Lower leg skin (tissue), 4 donors: ENCODE measurements around the gene APBA2. TPM values are rescaled to one million over a fixed set of nuclear protein-coding genes. Genes with fewer than 3 reads are reported as not detected.

Experiments used
- DNase-seq, 2 donors: peaks; one replicate each; pipeline ENCODE4 v3.0.0-alpha.2; 2019; ENCODE audit warnings: low spot score in 2 of 2
- H3K4me3 ChIP-seq: fragments of 200-600 bp; sonication (generic); 2 replicates; pipeline ENCODE4 v1.5.1; 2017; ENCODE audit warnings: mild to moderate bottlenecking, low read depth; ENCODE audit not compliant: poor library complexity, severe bottlenecking
- POLR2A ChIP-seq, 2 donors: fragments of 450-650 bp; IDR thresholded peaks; one replicate each; pipeline ENCODE4 v1.6.1; 2016 to 2017; ENCODE audit warnings: antibody characterized with exemption in 2 of 2, mild to moderate bottlenecking in 1 of 2, moderate library complexity in 1 of 2
- WGBS, 2 donors: methylation state at CpG; one replicate each; pipeline ENCODE4 v1.1.5; 2018; 5-methylcytosine and 5-hydroxymethylcytosine counted together
- intact Hi-C: fragments of 100-400 bp; cut with DNase I; formaldehyde crosslinking; loops from one replicate; pipeline ENCODE4 v1.15.0; 2023; ENCODE audit warnings: low total_unique reads
- total RNA-seq, 4 donors: library from RNA; depleted of rRNA; stranded (reverse); fragments of >200 nt; gene quantifications; one replicate each; pipeline ENCODE4 v1.1.0, GENCODE V29; 2016
- TF ChIP-seq, protein P1 (sequence below), 3 donors: fragments of 450-650 bp; IDR thresholded peaks; one replicate each; pipeline ENCODE4 v1.5.1; 2016; ENCODE audit warnings: antibody characterized with exemption in 3 of 3, mild to moderate bottlenecking in 3 of 3, moderate library complexity in 2 of 3

APBA2 gene
- total RNA-seq, 4 donors from 2014 or later: 0.80 to 1.9 (median 1.6) TPM

GRCh38 chr15:28955160-28955992 lies 69.6 kb downstream of the APBA2 start:
- H3K4me3 ChIP-seq: no peak overlapping the region
- intact Hi-C loops: no loop called here
- 66 to 78% methylated on average over 5 to 8 of the region's 8 CpGs for WGBS, 2 donors
- TF ChIP-seq, protein P1, sequence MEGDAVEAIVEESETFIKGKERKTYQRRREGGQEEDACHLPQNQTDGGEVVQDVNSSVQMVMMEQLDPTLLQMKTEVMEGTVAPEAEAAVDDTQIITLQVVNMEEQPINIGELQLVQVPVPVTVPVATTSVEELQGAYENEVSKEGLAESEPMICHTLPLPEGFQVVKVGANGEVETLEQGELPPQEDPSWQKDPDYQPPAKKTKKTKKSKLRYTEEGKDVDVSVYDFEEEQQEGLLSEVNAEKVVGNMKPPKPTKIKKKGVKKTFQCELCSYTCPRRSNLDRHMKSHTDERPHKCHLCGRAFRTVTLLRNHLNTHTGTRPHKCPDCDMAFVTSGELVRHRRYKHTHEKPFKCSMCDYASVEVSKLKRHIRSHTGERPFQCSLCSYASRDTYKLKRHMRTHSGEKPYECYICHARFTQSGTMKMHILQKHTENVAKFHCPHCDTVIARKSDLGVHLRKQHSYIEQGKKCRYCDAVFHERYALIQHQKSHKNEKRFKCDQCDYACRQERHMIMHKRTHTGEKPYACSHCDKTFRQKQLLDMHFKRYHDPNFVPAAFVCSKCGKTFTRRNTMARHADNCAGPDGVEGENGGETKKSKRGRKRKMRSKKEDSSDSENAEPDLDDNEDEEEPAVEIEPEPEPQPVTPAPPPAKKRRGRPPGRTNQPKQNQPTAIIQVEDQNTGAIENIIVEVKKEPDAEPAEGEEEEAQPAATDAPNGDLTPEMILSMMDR (IDR thresholded peaks at IDR 0.05): no peak
- no peak for TF ChIP-seq POLR2A (IDR thresholded peaks at IDR 0.05)
- peak in 1 of 2 donors; percentile 29 for DNase-seq

DNA sequence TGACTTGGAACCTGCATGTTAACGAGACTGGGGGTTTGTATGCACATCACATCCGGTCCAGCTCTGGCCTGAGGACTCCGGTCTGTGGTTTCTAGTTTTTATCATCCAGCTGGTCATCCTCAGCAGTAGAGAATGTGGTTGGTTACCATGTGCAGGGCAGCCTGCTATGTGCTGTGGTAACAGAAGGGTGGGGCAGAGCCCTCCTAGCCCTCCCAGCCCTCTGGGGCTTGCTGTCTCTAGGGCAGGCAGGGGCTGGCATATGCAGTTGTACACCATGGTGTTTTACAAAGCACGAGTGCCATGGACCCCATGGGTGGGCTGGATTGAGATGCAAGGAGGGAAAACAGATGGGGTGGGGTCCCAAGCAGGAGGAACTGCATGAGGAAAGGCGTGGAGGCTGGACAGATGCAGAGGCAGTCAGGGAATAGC lies 70.2 kb downstream of the APBA2 start:
- no peak for TF ChIP-seq POLR2A (IDR thresholded peaks at IDR 0.05)
- TF ChIP-seq, protein P1 (IDR thresholded peaks at IDR 0.05): no peak
- no peak overlapping the region for H3K4me3 ChIP-seq
- intact Hi-C loops: no loop called here
- 81 to 89% methylated on average over 4 to 5 of the region's 5 CpGs for WGBS, 2 donors
- DNase-seq: peak in 1 of 2 donors; percentile 63

DNA sequence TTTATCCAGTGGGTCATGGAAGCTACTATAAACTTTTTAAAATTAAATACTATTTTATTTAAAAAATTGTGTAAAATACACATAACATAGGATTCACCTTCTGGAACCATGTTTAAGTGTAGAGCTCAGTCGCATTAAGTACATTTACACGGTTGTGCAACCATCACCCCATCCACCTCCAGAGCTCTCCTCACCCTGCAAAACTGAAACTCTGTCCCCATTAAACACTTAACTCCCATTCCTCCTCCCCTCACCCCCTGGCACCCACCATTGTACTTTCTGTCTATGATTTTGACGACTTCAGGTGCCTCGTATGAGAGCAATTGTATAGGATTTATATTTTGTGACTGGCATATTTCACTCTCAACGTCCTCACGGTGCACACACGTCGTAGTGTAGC lies 70.7 kb downstream of the APBA2 start:
- no peak for TF ChIP-seq POLR2A (IDR thresholded peaks at IDR 0.05)
- no peak for DNase-seq
- intact Hi-C loops: no loop called here
- no peak overlapping the region for H3K4me3 ChIP-seq
- WGBS, 2 donors: 91 to 94% methylated on average over 8 of the region's 8 CpGs

- WGBS, 2 donors: 91 to 94% methylated on average over 18 of the region's 18 CpGs
- H3K4me3 ChIP-seq: no peak overlapping the region
- TF ChIP-seq, protein P1 (IDR thresholded peaks at IDR 0.05): no peak
- no peak for TF ChIP-seq POLR2A (IDR thresholded peaks at IDR 0.05)
- intact Hi-C loops: no loop called here
- peak in 1 of 2 donors; percentile 79 for DNase-seq
These were observed 72.1 kb downstream of the APBA2 start for GRCh38 chr15:28957606-28958498.

DNA sequence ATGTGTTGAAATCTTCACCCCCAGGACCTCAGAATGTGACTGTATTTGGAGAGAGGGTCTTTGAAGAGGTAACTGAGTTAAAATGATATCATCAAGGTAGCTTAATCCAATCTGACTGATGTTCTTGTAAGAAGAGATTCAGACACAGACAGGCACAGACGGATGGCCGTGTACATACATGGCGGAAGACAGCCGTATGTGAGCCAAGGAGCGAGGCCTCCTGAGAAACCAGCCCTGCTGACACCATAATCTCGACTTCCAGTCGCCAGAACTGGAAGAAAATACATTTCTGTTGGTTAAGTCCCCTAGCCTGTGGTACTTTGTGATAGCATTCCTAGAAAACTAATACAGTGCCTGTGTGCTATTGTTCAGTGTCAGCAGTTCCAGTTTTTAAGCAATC lies 73.6 kb downstream of the APBA2 start:
- intact Hi-C loops: no loop called here
- WGBS, 2 donors: 95% methylated on average over 7 of the region's 7 CpGs
- no peak overlapping the region for H3K4me3 ChIP-seq
- peak in 1 of 2 donors; percentile 58 for DNase-seq
- TF ChIP-seq POLR2A (IDR thresholded peaks at IDR 0.05): no peak
- TF ChIP-seq, protein P1 (IDR thresholded peaks at IDR 0.05): no peak

- 79 to 84% methylated on average over 8 to 9 of the region's 9 CpGs for WGBS, 2 donors
These were observed 75.2 kb downstream of the APBA2 start for GRCh38 chr15:28960979-28961378.

More at GRCh38 chr15:28960979-28961378, 75.2 kb downstream of the APBA2 start:
- no peak for DNase-seq
- intact Hi-C loops: no loop called here
- TF ChIP-seq POLR2A (IDR thresholded peaks at IDR 0.05): no peak
- TF ChIP-seq, protein P1 (IDR thresholded peaks at IDR 0.05): no peak
- H3K4me3 ChIP-seq: no peak overlapping the region
